AG04449 (cell line): ENCODE results near the gene AFAP1.

Source experiments
- CTCF ChIA-PET: fragments of 350-600 bp; formaldehyde crosslinking; extraction: SDS; loops from one replicate; lab custom pipeline; 2021; ENCODE audit warnings: antibody characterized with exemption; lab: Yijun Ruan, JAX
- POLR2A ChIA-PET: fragments of 400-600, 350-600 bp; formaldehyde crosslinking; extraction: SDS; loops from one replicate; lab custom pipeline; 2020; ENCODE audit warnings: antibody characterized with exemption, inconsistent platforms; lab: Yijun Ruan, JAX
- DNase-seq: peaks from one replicate; pipeline ENCODE4 v3.0.0-alpha.2; 2010; ENCODE audit warnings: low read depth, low spot score
- H3K4me3 ChIP-seq: 2 replicates; pipeline ENCODE4 v1.5.1; 2011; ENCODE audit warnings: low read depth, mild to moderate bottlenecking, control low read depth, low read length
- TF ChIP-seq, protein P1 (sequence below): IDR thresholded peaks from one replicate; pipeline ENCODE4 v1.5.1; 2011; ENCODE audit warnings: mild to moderate bottlenecking, moderate library complexity, low read length, control low read depth, inconsistent platforms; ENCODE audit not compliant: insufficient read depth; ENCODE audit errors: missing control alignments

Gene AFAP1

DNA sequence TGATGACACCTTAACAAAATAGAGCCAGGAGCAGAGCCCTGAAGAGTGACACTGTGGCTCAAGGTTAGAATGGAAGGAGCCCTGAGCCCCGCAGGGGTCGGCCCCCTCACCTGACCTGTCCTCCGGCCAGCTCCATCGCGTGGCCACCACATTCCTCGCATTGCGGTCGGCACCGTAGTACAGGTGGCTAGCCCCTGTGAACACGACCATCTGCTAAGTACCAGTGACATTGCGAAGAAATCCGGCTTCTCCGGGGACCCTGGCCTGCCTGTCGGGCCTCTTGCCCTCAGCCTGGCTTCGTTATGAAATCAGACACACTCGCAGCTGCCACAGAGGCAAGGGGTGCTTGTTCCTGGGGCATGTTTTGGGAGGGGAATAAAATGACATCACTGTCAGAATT lies 179.0 kb downstream of the AFAP1 start:
- H3K4me3 ChIP-seq: no peak overlapping the region
- DNase-seq: no peak
- ChIA-PET CTCF (interaction anchor here (0.6 to 3.3 kb wide), 5 partner anchors 9 to 42 kb away, joined by 3 to 22 read pairs (median 5); no protein-coding TSS in a partner anchor), POLR2A (no interaction called here)
- TF ChIP-seq, protein P1, sequence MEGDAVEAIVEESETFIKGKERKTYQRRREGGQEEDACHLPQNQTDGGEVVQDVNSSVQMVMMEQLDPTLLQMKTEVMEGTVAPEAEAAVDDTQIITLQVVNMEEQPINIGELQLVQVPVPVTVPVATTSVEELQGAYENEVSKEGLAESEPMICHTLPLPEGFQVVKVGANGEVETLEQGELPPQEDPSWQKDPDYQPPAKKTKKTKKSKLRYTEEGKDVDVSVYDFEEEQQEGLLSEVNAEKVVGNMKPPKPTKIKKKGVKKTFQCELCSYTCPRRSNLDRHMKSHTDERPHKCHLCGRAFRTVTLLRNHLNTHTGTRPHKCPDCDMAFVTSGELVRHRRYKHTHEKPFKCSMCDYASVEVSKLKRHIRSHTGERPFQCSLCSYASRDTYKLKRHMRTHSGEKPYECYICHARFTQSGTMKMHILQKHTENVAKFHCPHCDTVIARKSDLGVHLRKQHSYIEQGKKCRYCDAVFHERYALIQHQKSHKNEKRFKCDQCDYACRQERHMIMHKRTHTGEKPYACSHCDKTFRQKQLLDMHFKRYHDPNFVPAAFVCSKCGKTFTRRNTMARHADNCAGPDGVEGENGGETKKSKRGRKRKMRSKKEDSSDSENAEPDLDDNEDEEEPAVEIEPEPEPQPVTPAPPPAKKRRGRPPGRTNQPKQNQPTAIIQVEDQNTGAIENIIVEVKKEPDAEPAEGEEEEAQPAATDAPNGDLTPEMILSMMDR: no peak

DNA sequence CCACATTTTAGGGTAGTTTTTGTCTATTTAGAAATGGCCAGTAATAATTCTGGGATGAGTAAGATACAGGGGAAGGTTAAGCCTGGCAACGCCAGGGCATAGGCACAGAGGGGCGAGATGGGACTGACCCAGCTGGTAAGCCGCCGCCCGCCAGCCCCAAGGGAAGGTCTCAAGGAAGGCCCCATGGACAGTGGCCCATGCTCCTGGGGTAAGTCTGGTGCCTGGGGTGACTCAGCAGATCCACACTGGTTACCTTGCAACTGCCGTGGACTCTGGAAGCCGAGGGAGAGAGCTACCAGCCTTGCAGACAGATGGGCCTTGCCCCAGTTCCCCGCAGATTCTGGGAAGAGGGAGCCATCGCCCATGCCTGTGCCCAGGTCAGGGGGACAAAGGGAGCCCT lies 179.4 kb downstream of the AFAP1 start:
- CTCF ChIA-PET: interaction anchor here (0.6 to 3.3 kb wide), 3 partner anchors 9 to 42 kb away, joined by 4 to 22 read pairs (median 4); no protein-coding TSS in a partner anchor
- TF ChIP-seq, protein P1: no peak
- H3K4me3 ChIP-seq: no peak overlapping the region
- POLR2A ChIA-PET: no interaction called here
- no peak for DNase-seq

DNA sequence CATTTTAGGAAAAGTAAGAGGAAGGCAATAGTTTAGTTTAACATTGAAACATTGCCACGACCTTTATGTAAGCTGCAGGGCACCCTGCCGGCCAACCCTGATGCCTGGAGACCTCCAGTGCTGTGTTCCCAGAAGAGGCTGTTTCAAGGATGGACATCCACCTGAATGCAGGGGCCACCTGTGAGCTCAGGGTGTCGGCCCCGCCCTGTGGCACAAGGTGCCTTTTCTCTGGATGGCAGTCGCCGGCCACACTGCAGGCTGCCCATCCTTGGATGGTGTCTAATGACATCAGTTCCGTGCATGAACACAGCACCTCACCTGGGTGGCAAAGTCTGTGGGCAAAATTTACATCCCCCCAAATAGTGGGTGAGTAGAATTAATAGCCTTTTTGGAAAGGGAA lies 180.0 kb downstream of the AFAP1 start:
- no peak overlapping the region for H3K4me3 ChIP-seq
- ChIA-PET CTCF (interaction anchor here (0.8 to 3.3 kb wide), 3 partner anchors 10 to 227 kb away, joined by 4 to 22 read pairs (median 9); no protein-coding TSS in a partner anchor), POLR2A (no interaction called here)
- DNase-seq: no peak
- TF ChIP-seq, protein P1: no peak

GRCh38 chr4:7759216-7759615 lies 180.4 kb downstream of the AFAP1 start:
- CTCF ChIA-PET: interaction anchor here (1.4 to 3.3 kb wide), 3 partner anchors 10 to 228 kb away, joined by 3 to 22 read pairs (median 9); no protein-coding TSS in a partner anchor
- POLR2A ChIA-PET: no interaction called here
- TF ChIP-seq, protein P1: no peak
- H3K4me3 ChIP-seq: no peak overlapping the region
- DNase-seq: no peak

DNA sequence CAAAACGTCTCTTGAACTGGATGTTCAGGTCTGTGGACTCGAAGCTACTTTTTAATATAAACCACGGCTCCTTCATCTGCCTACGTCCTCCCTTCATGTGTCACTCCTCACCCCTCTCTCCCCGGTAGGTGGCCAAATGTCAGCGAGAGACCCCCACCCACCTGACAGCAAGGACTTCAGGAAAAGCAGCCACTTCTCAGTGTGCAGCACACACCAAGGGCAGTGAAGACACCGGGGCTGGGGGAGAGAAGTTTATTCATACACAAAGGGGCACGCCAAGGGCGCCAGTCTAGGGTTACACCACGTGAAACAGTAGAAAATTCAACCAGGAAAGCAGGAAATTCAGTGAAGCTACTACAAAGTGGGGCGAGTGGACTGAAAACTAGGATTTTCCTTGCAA lies 181.2 kb downstream of the AFAP1 start:
- DNase-seq: no peak
- TF ChIP-seq, protein P1: no peak
- POLR2A ChIA-PET: no interaction called here
- no peak overlapping the region for H3K4me3 ChIP-seq
- CTCF ChIA-PET: interaction anchor here (1.4 to 3.3 kb wide), 3 partner anchors 11 to 229 kb away, joined by 3 to 22 read pairs (median 9); no protein-coding TSS in a partner anchor

DNA sequence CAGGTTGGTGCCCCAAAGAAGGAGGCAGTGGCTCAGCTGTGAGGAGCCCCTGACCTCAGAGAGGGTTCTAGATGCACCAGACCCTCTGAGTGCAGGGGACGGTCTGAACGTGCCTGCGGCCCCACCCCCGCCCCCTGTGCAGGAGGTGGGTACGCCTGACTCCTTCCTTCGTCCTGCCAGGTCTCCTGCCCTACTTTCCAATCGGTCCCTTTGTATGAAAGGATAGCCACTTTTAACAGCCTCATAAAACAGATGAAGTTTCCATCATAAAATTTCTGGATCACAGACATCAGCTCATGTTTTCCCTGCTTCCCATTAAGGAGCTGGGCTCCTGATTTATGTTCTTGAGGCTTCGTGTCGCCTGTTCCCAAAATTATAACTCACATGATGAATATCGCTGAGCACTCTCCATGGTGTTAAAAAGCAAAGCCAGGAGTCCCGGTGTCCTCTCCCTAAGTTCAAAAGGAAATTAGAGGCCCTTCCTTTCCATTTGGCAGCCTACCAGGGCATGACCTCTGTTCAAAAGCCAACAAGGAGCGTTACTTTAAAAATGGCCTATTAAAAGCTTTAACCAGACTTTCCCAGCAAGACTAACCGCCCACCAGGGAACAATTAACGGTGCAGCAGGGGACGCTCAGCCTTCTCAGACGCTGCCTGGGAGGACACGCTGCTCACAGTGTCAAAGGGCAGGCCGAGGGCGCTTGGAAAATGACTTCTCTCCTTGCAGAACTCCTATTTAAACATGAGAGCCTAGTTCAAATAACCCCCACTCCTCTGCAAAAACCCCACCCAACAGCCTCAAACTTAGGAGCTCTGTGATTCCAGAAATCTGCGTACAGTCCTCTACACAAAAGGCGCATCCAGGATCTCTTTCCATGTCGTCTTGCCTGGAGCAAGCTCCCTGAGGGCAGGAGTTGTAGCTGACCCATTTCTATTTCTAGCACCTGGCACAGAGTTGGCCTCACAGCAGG lies 181.9 kb downstream of the AFAP1 start:
- CTCF ChIA-PET: interaction anchor here (1.4 to 3.3 kb wide), 3 partner anchors 12 to 229 kb away, joined by 3 to 22 read pairs (median 9); no protein-coding TSS in a partner anchor
- H3K4me3 ChIP-seq: no peak overlapping the region
- POLR2A ChIA-PET: no interaction called here
- DNase-seq: no peak
- TF ChIP-seq, protein P1: no peak
